ENCODE measurements around the gene S100A10. TPM values are rescaled to one million over a fixed set of nuclear protein-coding genes. Genes with fewer than 3 reads are reported as not detected.

S100A10 gene
- total and polyA plus RNA-seq, 10 donors, result 45.6 to 167 (median 79.0) TPM

GRCh38 chr1:152034654-152035538, 41.2 kb upstream of the S100A10 start:
- TF ChIP-seq POLR2A (IDR thresholded peaks at IDR 0.05), result no peak
- TF ChIP-seq POLR2AphosphoS5 (IDR thresholded peaks at IDR 0.05), result peak in 1 of 3 donors; percentile 21
- peak; percentile 54 to 84 (median 76) for TF ChIP-seq CTCF (IDR thresholded peaks at IDR 0.05 in 8 of 11, conservative IDR thresholded peaks at IDR 0.05 in 3 of 11)
- 0 to 5% (median 4%) methylated on average over 8 of the region's 8 CpGs for WGBS, 5 donors
- Histone ChIP-seq H3K9me3 (no peaks in the 10 kb centered on the region), H3K4me3 (peak overlapping the region; percentile 47 to 73 (median 64)), H3K27ac (peak overlapping the region; percentile 43 to 96 (median 94)), H3K4me1 (peaks cover 15 to 90% (median 64%) of the 10 kb centered on the region in 6 donors), H3K36me3 (peaks cover 3 to 44% (median 33%) of the 10 kb centered on the region in 6 donors), H3K27me3 (replicated peaks in 1 of 7) (no peaks in the 10 kb centered on the region)
- DNase-seq, result no peak
- intact Hi-C loops (cut with DNase I; ENCODE audit: low total_unique reads), result no loop called here

- TF ChIP-seq POLR2A (IDR thresholded peaks at IDR 0.05) (no peak), POLR2AphosphoS5 (IDR thresholded peaks at IDR 0.05) (peak in 1 of 3 donors; percentile 42)
- peaks cover 15 to 93% (median 64%) of the 10 kb centered on the region in 6 donors for H3K4me1 ChIP-seq
- no peak for DNase-seq
- intact Hi-C loops (cut with DNase I; ENCODE audit: low total_unique reads), result no loop called here
- peak overlapping the region; percentile 43 to 96 (median 94) for H3K27ac ChIP-seq
- 45 to 85% (median 62%) methylated on average over 1 of the region's 1 CpG for WGBS, 5 donors
- no peaks in the 10 kb centered on the region for H3K9me3 ChIP-seq
- H3K27me3 ChIP-seq (replicated peaks in 1 of 7), result no peaks in the 10 kb centered on the region
- peaks cover 3 to 45% (median 33%) of the 10 kb centered on the region in 6 donors for H3K36me3 ChIP-seq
- peak overlapping the region in 7 of 8 donors; percentile 47 to 73 (median 64) for H3K4me3 ChIP-seq
Measured at GRCh38 chr1:152034324-152034653, 40.6 kb upstream of the S100A10 start.

DNA sequence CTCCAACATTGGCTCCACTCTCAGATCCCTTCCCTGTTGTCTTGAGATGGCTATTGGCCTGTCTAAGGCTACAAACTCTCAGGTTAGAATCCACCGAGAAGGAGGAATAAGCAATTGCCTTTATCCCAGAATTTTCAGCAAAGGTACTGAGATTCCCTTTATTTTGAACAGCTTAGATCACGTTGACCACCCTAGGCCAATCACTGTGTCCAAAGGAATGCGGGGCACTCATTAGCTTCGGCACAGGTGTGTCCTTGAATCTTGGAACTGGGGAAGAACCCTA, 36.2 kb upstream of the S100A10 start:
- no peaks in the 10 kb centered on the region for H3K27me3 ChIP-seq (replicated peaks in 1 of 7)
- intact Hi-C loops (cut with DNase I; ENCODE audit: low total_unique reads), result no loop called here
- H3K4me3 ChIP-seq, result no peak overlapping the region
- WGBS, 5 donors, result 87 to 95% (median 92%) methylated on average over 4 of the region's 4 CpGs
- H3K4me1 ChIP-seq, result peaks cover 7 to 54% (median 32%) of the 10 kb centered on the region in 6 donors
- no peaks in the 10 kb centered on the region for H3K9me3 ChIP-seq
- peaks cover 3 to 45% (median 33%) of the 10 kb centered on the region in 6 donors for H3K36me3 ChIP-seq
- DNase-seq, result no peak
- no peak for TF ChIP-seq POLR2A (IDR thresholded peaks at IDR 0.05)
- TF ChIP-seq POLR2AphosphoS5 (IDR thresholded peaks at IDR 0.05), result no peak
- TF ChIP-seq CTCF (IDR thresholded peaks at IDR 0.05 in 8 of 11, conservative IDR thresholded peaks at IDR 0.05 in 3 of 11), result no peak
- H3K27ac ChIP-seq, result peak overlapping the region in 2 of 8 donors; percentile 33 to 46

DNA sequence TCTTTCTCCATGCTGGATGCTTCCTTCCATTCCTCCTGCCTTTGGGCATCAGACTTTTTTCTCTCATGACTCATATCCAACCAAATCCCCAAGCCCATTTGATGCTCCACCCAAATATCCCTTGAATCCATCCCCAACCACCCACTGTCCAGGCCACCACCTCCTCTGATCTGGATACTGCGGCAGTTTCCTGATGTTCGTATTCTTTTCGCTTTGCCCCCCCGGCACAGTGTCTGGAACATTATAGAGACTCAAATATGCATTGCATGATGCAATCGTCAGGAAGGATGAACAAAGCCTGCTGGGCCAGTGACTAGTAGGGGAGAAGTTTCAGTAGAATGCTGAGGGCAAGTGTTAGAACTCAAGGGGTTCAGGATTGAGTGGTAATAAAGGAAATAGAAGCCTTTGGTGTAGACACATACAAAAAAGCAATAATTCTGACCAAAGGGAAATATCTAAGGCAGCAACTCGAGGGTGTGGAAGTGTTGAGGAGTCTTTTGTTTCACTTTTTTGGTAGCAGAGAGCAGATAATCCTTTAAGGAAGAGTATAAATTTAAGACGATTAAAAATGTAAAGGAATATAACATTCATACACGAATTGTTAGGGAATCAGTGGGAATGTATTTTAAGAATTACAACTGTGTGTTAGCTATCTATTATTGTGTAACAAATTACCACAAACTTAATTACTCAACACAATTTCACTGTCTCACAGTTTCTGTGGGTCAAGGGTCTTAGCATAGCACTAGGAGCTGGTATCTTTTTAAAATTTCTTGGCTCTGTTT, 35.7 kb upstream of the S100A10 start:
- intact Hi-C loops (cut with DNase I; ENCODE audit: low total_unique reads), result no loop called here
- Histone ChIP-seq H3K36me3 (peaks cover 3 to 45% (median 33%) of the 10 kb centered on the region in 6 donors), H3K9me3 (no peaks in the 10 kb centered on the region), H3K4me1 (peaks cover 4 to 48% (median 26%) of the 10 kb centered on the region in 6 donors), H3K4me3 (no peak overlapping the region), H3K27me3 (replicated peaks in 1 of 7) (no peaks in the 10 kb centered on the region), H3K27ac (peak overlapping the region in 3 of 8 donors; percentile 33 to 46 (median 42))
- TF ChIP-seq CTCF (IDR thresholded peaks at IDR 0.05 in 8 of 11, conservative IDR thresholded peaks at IDR 0.05 in 3 of 11), result no peak
- TF ChIP-seq POLR2A (IDR thresholded peaks at IDR 0.05), result no peak
- no peak for TF ChIP-seq POLR2AphosphoS5 (IDR thresholded peaks at IDR 0.05)
- 51 to 90% (median 74%) methylated on average over 8 of the region's 8 CpGs for WGBS, 5 donors
- no peak for DNase-seq
